SK-N-MC (cell line): ENCODE data around the gene THOC6.
A peak's percentile ranks its signal among the peaks of the same experiment; 100 is the strongest.

ENCODE experiments used
- DNase-seq: peaks from one replicate; pipeline ENCODE4 v3.0.0-alpha.2; 2011; ENCODE audit warnings: low read depth, low spot score
- H3K27ac ChIP-seq: fragments of 200-600 bp; sonication (generic); 2 replicates; pipeline ENCODE4 v1.5.1; 2016; ENCODE audit warnings: mixed run types
- H3K36me3 ChIP-seq: fragments of 200-600 bp; sonication (generic); 2 replicates; pipeline ENCODE4 v1.6.1; 2017; ENCODE audit warnings: antibody characterized with exemption, low read length, mixed read lengths; ENCODE audit not compliant: insufficient read depth
- H3K4me3 ChIP-seq: fragments of 200-600 bp; sonication (generic); 2 replicates; pipeline ENCODE4 v1.5.1; 2016
- H3K9ac ChIP-seq: fragments of 200-600 bp; sonication (generic); 2 replicates; pipeline ENCODE4 v1.8.0; 2017; ENCODE audit warnings: mixed run types, mixed read lengths; ENCODE audit not compliant: insufficient read length
- H3K9me3 ChIP-seq: fragments of 200-600 bp; sonication (generic); 2 replicates; pipeline ENCODE4 v1.6.1; 2017; ENCODE audit warnings: low read depth, mild to moderate bottlenecking, antibody characterized with exemption, low read length, moderate library complexity, mixed read lengths
- EZH2 ChIP-seq: fragments of 200-600 bp; sonication (generic); IDR thresholded peaks from one replicate; pipeline ENCODE4 v1.6.1; 2017; ENCODE audit warnings: antibody characterized with exemption
- FOXP2 ChIP-seq: optimal IDR thresholded peaks from 2 replicates; pipeline ENCODE3; 2011; ENCODE audit warnings: mild to moderate bottlenecking, moderate library complexity; ENCODE audit not compliant: insufficient read depth; ENCODE audit errors: extremely low read length, control extremely low read depth
- POLR2AphosphoS5 ChIP-seq: IDR thresholded peaks from 2 replicates; pipeline ENCODE4 v1.6.1; 2012; ENCODE audit warnings: mild to moderate bottlenecking, low read depth, low read length, borderline replicate concordance

Gene THOC6

GRCh38 chr16:2980227-2981176 is 43.3 kb upstream of the THOC6 start, which contains the start of gene PKMYT1:
Gene PKMYT1, minus strand, starts transcription at chr16:2980446. Its CDS starts 789 bp downstream, at chr16:2979657.
- TF ChIP-seq POLR2AphosphoS5 (peak; percentile 91), FOXP2 (no peak), EZH2 (no peak)
- no peak for DNase-seq

GRCh38 chr16:2981177-2981898 is 42.5 kb upstream of the THOC6 start:
- DNase-seq, result no peak
- TF ChIP-seq EZH2, result no peak
- TF ChIP-seq POLR2AphosphoS5, result no peak
- TF ChIP-seq FOXP2, result no peak

More at GRCh38 chr16:2980227-2981176, 43.3 kb upstream of the THOC6 start, which contains the start of gene PKMYT1:
- peak within 1 kb of the TSS; percentile 74; the same call in 1 of the 2 replicates for H3K27ac ChIP-seq
- H3K4me3 ChIP-seq, result peak within 1 kb of the TSS; percentile 89
- no peaks in the 10 kb centered on the region for H3K9me3 ChIP-seq
- H3K36me3 ChIP-seq, result peaks cover 6% of the 10 kb centered on the region; the same call in 1 of the 2 replicates
- H3K9ac ChIP-seq, result peak within 1 kb of the TSS; percentile 92

GRCh38 chr16:2981899-2982250 is 42.0 kb upstream of the THOC6 start:
- Histone ChIP-seq H3K36me3 (no peaks in the 10 kb centered on the region; the same call in 1 of the 2 replicates), H3K9ac (peak overlapping the region; percentile 39), H3K9me3 (no peaks in the 10 kb centered on the region), H3K4me3 (no peak overlapping the region), H3K27ac (no peak overlapping the region)
- no peak for DNase-seq
- TF ChIP-seq EZH2, result no peak
- TF ChIP-seq FOXP2, result no peak
- no peak for TF ChIP-seq POLR2AphosphoS5

More at GRCh38 chr16:2981177-2981898, 42.5 kb upstream of the THOC6 start:
- peak overlapping the region; percentile 39 for H3K9ac ChIP-seq
- H3K36me3 ChIP-seq, result no peaks in the 10 kb centered on the region; the same call in 1 of the 2 replicates
- H3K4me3 ChIP-seq, result no peak overlapping the region; the same call in 1 of the 2 replicates
- 0 out of 2 replicates have a peak overlapping the region, but pooled peaks have one; percentile 44 for H3K27ac ChIP-seq
- H3K9me3 ChIP-seq, result no peaks in the 10 kb centered on the region

- no peak overlapping the region for H3K4me3 ChIP-seq
- no peaks in the 10 kb centered on the region; the same call in 1 of the 2 replicates for H3K36me3 ChIP-seq
- H3K27ac ChIP-seq, result peak overlapping the region; percentile 11; the same call in 1 of the 2 replicates
- no peak overlapping the region for H3K9ac ChIP-seq
- no peaks in the 10 kb centered on the region for H3K9me3 ChIP-seq
- no peak for TF ChIP-seq EZH2
- TF ChIP-seq POLR2AphosphoS5, result no peak
- TF ChIP-seq FOXP2, result no peak
- DNase-seq, result no peak
These were observed 41.4 kb upstream of the THOC6 start for GRCh38 chr16:2982402-2982801.

GRCh38 chr16:2983706-2984136 is 40.1 kb upstream of the THOC6 start:
- no peak overlapping the region for H3K9ac ChIP-seq
- H3K9me3 ChIP-seq, result no peaks in the 10 kb centered on the region
- no peaks in the 10 kb centered on the region for H3K36me3 ChIP-seq
- DNase-seq, result no peak
- peak overlapping the region; percentile 66 for H3K4me3 ChIP-seq
- H3K27ac ChIP-seq, result no peak overlapping the region
- TF ChIP-seq POLR2AphosphoS5, result no peak
- no peak for TF ChIP-seq FOXP2
- TF ChIP-seq EZH2, result no peak

- Histone ChIP-seq H3K36me3 (no peaks in the 10 kb centered on the region), H3K9me3 (no peaks in the 10 kb centered on the region), H3K9ac (no peak overlapping the region), H3K27ac (no peak overlapping the region), H3K4me3 (no peak overlapping the region)
- no peak for DNase-seq
- TF ChIP-seq POLR2AphosphoS5 (no peak), EZH2 (no peak), FOXP2 (no peak)
These were observed 38.4 kb upstream of the THOC6 start for GRCh38 chr16:2985462-2985861.

GRCh38 chr16:2985893-2986355 is 37.9 kb upstream of the THOC6 start:
- no peak for DNase-seq
- no peak overlapping the region for H3K9ac ChIP-seq
- no peaks in the 10 kb centered on the region for H3K36me3 ChIP-seq
- no peak for TF ChIP-seq EZH2
- no peak for TF ChIP-seq POLR2AphosphoS5
- TF ChIP-seq FOXP2, result no peak
- H3K27ac ChIP-seq, result no peak overlapping the region
- H3K9me3 ChIP-seq, result no peaks in the 10 kb centered on the region
- no peak overlapping the region for H3K4me3 ChIP-seq
